HG03571 (cell line): ENCODE measurements around the gene THOC2.
"Not testable (repeated sequence)": the region's sequence is repeated elsewhere in the genome, so short reads cannot be mapped to it uniquely, and the experiment has no call there.

ENCODE experiments used
- ATAC-seq: cut with Tn5 transposase; IDR thresholded peaks from one replicate; pipeline ENCODE4 v1.9.1; 2021; ENCODE audit not compliant: unreplicated experiment

The THOC2 gene

GRCh38 chrX:123673813-123674212 is 59.0 kb downstream of the THOC2 start:
- ATAC-seq: no peak

DNA sequence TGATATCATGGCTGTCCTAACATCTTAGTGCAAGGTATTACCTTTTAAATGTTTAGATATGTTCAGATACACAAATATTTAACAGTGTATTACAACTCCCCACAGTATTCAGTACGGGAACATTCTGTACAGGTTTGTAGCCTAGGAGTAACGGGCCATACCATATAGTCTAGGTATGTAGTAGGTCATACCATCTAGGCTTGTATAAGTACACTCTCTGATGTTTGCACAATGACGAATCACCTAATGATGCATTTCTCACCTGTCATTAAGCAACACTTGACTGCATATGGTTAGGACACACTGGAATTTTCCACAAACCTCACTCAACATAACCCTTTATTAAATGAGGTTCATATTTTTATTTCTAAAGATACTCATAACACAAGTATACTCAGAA is 67.7 kb downstream of the THOC2 start:
- ATAC-seq: no peak

GRCh38 chrX:123664467-123665167 is 68.2 kb downstream of the THOC2 start:
- not testable (repeated sequence) for ATAC-seq

- not testable (repeated sequence) for ATAC-seq
Measured at GRCh38 chrX:123663720-123664119, 69.1 kb downstream of the THOC2 start.

GRCh38 chrX:123656507-123656906 is 76.3 kb downstream of the THOC2 start:
- ATAC-seq: not testable (repeated sequence)

GRCh38 chrX:123648811-123649181 is 84.1 kb downstream of the THOC2 start:
- ATAC-seq: not testable (repeated sequence)

GRCh38 chrX:123648028-123648810 is 84.6 kb downstream of the THOC2 start:
- no peak for ATAC-seq

DNA sequence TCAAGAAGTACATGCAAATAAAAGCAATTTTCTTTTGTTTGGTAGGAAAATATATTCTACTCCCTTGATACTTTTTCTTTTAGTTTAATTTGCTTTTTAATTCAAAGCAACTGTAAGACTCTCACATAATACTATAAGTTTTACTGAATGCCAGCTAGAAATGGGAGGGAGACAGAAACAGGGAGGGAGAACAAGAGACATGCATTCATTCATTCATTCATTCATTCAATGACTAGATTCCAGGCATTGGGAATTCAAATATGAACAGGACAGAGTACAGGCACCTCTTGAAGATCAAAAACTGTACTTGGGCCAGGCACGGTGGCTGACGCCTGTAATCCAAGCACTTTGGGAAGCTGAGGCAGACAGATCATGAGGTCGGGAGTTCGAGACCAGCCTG is 85.6 kb downstream of the THOC2 start:
- ATAC-seq: no peak

DNA sequence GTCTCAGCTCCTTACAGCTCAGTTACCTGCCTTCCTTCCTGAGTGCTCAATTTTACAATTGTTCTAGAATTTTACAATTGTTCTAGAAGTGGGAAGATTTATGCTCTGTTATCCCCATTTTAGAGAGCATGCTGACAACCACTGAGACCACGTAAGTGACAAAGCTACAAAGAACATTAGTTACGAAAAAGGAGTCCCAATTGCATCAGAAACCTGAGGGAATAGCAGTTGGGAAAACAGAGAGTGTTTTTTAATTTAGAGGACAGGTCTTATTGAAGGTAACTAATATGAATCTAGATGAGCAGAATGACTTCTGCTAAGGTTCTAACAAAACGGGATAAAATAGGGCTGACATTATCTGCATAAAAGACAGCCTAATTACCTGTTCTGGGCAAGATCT is 103.3 kb downstream of the THOC2 start:
- ATAC-seq: no peak

DNA sequence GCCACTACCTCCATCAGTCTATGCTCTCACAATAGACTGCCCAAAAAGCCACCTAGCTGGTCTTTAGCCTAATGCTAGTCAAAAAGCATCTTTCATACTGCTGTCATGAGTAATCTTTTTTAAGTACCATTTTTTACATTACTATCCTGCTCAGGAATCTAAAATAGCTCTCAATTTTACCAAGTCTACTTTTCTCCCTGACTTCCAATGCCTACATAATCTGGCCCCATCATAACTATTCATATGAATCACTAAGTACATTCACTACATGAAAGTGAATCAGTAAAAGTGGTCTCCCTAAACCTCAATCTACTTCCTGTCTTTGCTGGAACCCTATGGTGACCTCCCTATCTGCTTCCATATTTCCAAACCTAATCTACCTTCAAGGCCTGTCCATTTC is 105.9 kb downstream of the THOC2 start:
- ATAC-seq: no peak

DNA sequence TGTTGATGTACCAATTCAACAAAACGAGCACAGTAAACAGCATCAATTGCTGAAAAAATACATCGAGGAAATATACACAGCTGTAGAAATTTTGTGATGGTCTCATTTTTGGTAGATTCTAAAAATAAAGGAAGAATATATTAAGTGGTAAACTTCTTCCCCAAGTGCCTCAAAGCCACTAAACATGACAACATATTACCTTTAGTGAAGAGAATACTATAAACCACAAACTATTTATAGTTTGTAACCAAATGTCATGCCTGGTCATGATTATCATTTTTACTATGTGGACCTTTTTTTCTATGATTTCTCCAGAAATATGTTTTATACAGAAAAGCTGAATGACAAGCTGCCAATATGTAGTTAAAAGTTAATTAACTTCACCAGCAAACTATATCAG is 106.9 kb downstream of the THOC2 start:
- no peak for ATAC-seq

DNA sequence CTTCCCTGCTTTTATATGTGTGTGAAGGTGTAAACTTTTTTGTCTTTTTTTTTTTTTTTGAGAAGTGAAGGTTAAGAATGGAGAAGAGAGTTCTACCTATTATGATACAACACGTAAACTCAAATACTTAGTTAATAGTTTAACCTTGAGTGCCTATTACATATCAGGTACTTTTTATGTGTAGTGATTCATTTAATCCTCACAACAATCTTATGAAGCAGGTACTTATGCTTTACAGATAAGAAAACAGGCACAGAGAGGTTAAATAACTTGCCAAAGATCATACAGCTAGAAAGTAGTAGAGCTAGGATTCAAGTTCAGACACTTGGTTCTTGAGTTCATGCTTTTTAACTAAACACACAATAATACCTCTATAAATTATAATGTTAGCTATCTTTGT is 107.4 kb downstream of the THOC2 start:
- ATAC-seq: no peak

- no peak for ATAC-seq
Measured at GRCh38 chrX:123617007-123617406, 115.8 kb downstream of the THOC2 start.

- ATAC-seq: no peak
Measured at GRCh38 chrX:123610915-123611314, 121.9 kb downstream of the THOC2 start.

DNA sequence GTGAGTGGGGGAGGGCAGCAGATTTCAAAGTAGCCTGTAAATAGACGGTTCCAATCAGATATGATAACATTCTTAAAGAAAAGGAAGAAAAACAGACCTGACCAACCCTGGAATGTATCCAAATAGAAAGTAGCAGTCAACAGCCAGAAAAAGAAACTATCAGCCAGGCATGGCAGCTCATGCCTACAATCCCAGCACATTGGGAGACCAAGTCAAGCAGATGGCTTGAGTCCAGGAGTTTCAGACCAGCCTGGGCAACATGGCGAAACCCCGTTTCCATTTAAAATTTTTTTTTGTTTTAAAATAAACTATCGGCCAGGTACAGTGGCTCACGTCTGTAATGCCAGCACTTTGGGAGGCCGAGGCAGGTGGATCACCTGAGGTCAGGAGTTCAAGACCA is 125.0 kb downstream of the THOC2 start:
- no peak for ATAC-seq

DNA sequence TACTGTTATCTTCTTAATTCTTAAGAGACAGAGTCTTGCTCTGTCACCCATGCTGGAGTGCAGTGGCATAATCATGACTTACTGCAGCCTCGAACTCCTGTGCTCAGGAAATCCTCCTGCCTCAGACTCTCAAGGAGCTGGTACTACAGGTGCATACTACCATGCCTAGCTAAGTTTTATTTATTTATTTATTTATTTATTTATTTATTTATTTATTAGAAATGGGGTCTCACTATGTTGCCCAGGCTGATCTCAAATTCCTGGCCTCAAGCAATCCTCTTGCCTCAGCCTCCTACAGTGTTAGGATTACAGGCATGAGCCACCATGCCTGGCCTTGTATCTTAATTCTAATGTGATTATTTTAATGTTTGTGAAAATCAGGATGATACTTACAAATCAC is 125.6 kb downstream of the THOC2 start:
- ATAC-seq: no peak

- ATAC-seq: no peak
Measured at GRCh38 chrX:123603491-123603890, 129.4 kb downstream of the THOC2 start.

- no peak for ATAC-seq
Measured at GRCh38 chrX:123601437-123601836, 131.4 kb downstream of the THOC2 start.

DNA sequence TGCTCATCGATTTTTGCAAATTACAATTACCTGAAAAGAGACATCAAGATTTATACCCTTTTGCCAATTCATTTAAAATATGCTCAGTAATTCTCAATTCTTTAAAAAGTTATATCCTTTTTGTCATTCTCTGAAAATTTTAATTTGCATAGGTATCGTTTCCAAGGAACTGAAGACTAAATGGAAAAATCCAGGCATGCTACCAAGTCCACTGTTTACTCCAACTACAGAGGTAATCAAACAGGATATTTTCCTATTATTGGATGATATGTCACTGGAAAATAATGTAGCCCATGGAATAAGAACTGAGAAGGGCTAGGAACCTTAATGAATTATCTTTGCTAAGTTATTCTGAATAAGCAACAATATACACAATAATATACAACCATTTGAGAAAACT is 132.7 kb downstream of the THOC2 start:
- ATAC-seq: no peak

GRCh38 chrX:123590842-123591486 is 141.9 kb downstream of the THOC2 start:
- ATAC-seq: no peak

GRCh38 chrX:123588723-123589122 is 144.1 kb downstream of the THOC2 start:
- ATAC-seq: no peak

DNA sequence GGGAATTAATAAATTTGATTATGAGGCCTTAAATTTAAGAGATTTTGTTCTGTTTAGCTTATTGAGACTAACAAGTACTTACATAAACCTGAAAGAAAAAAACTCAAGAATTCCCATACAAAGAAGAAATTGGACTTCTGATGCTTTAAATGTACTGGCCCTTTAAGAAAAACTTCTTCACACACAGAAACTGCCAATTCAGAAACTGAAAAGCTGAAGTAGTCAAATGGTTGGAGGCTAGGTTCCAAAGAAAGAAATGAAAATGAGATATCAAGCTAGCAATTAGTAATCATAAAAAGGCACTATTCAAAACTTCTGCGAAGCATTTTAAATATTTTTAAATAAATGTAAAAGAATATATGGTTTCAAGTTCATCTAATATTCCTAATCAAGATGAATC is 151.3 kb downstream of the THOC2 start:
- no peak for ATAC-seq
